Left colon (tissue), 2 donors: Measurements from ENCODE around the gene TBC1D2B. TPM values are rescaled to one million over a fixed set of nuclear protein-coding genes. Genes with fewer than 3 reads are reported as not detected.

ENCODE experiments used
- ATAC-seq: fragments of 200-7000 bp; cut with Tn5 transposase; one replicate; pipeline ENCODE4 v1.9.1; 2020; ENCODE audit warnings: mild to moderate bottlenecking, moderate library complexity
- DNase-seq, 2 donors: peaks; one replicate each; pipeline ENCODE4 v3.0.0-alpha.2; 2020
- intact Hi-C, 2 donors: fragments of 100-400 bp; cut with DNase I in 1 of 2; cut with micrococcal nuclease in 1 of 2; formaldehyde crosslinking; loops; one replicate each; pipeline versions ENCODE4 v1.11.2 to v1.14.0; 2022; cut with DNase I, micrococcal nuclease
- long read RNA-seq: library from polyadenylated mRNA; unstranded; transcript quantifications from one replicate; pipeline ENCODE4 v2.0.0, GENCODE V29; 2021
- total RNA-seq, 2 donors: library from RNA; stranded (reverse); fragmentation: NEBNext Ultra II Directional; extraction: Animal tissue kit (Norgen Biotek cat#: 25700); gene quantifications; one replicate each; pipeline ENCODE4 v1.2.1, GENCODE V29; 2021
- donor health status: DM: no; HTN: no; CAD: no.
- donor health status: DM: yes; HTN: yes; CAD: no.

The TBC1D2B gene
- total RNA-seq: 10 to 100 TPM; 41.3 to 63.5 TPM
- long read RNA-seq, full-length matches to known transcripts: 24 of 30 reads
- long read RNA-seq, partial matches to known transcripts: 3 of 30 reads
- long read RNA-seq, other reads (novel, unspliced or antisense): 3 of 30 reads

- intact Hi-C loops: no loop called here
- peak; percentile 54 for ATAC-seq
- DNase-seq: peak; percentile 68 to 82
These were observed at the start of gene TBC1D2B for GRCh38 chr15:78077053-78077870. TSS of gene TBC1D2B (minus strand) at chr15:78077711. CDS start at chr15:78077652, 59 bp downstream.

- DNase-seq: no peak
- intact Hi-C loops: loop anchor here in 1 of 2 donors (10.0 kb wide), 1 partner anchor 70 kb away; no protein-coding TSS in a partner anchor
- no peak for ATAC-seq
These were observed 47.8 kb upstream of the TBC1D2B start for GRCh38 chr15:78125267-78125666.

GRCh38 chr15:78120523-78120922 is 43.0 kb upstream of the TBC1D2B start:
- no peak for ATAC-seq
- intact Hi-C loops: loop anchor here in 1 of 2 donors (10.0 kb wide), 1 partner anchor 74 kb away; no protein-coding TSS in a partner anchor
- DNase-seq: no peak

GRCh38 chr15:78112551-78112950 is 35.0 kb upstream of the TBC1D2B start:
- no peak for DNase-seq
- intact Hi-C loops: loop anchor here (5.0 to 10.0 kb wide), 3 partner anchors 82 to 150 kb away; no protein-coding TSS in a partner anchor
- no peak for ATAC-seq

GRCh38 chr15:78111788-78112187 is 34.3 kb upstream of the TBC1D2B start:
- DNase-seq: no peak
- intact Hi-C loops: loop anchor here (5.0 to 10.0 kb wide), 3 partner anchors 83 to 149 kb away; no protein-coding TSS in a partner anchor
- ATAC-seq: no peak

- intact Hi-C loops: loop anchor here (5.0 to 10.0 kb wide), 3 partner anchors 84 to 149 kb away; no protein-coding TSS in a partner anchor
- ATAC-seq (no peak), DNase-seq (no peak)
These were observed 33.5 kb upstream of the TBC1D2B start for GRCh38 chr15:78110916-78111475.

GRCh38 chr15:78110096-78110495 is 32.6 kb upstream of the TBC1D2B start:
- DNase-seq (no peak), ATAC-seq (no peak)
- intact Hi-C loops: loop anchor here (5.0 to 10.0 kb wide), 3 partner anchors 85 to 148 kb away; no protein-coding TSS in a partner anchor

- peak in 1 of 2 donors; percentile 17 for DNase-seq
- intact Hi-C loops: loop anchor here (2.0 to 10.0 kb wide), 2 partner anchors 108 to 124 kb away; no protein-coding TSS in a partner anchor
These were observed 31.6 kb upstream of the TBC1D2B start for GRCh38 chr15:78109156-78109555.

GRCh38 chr15:78108300-78109084 is 31.0 kb upstream of the TBC1D2B start:
- DNase-seq (peak; percentile 83 to 89), ATAC-seq (peak; percentile 87)
- intact Hi-C loops: loop anchor here (2.0 to 10.0 kb wide), 2 partner anchors 108 to 124 kb away; no protein-coding TSS in a partner anchor

More at GRCh38 chr15:78109156-78109555, 31.6 kb upstream of the TBC1D2B start:
- ATAC-seq: no peak

- DNase-seq (peak in 1 of 2 donors; percentile 19), ATAC-seq (no peak)
- intact Hi-C loops: loop anchor here in 1 of 2 donors (10.0 kb wide), 1 partner anchor 123 kb away; no protein-coding TSS in a partner anchor
These were observed 30.0 kb upstream of the TBC1D2B start for GRCh38 chr15:78107471-78107870.

GRCh38 chr15:78105476-78106241 is 28.1 kb upstream of the TBC1D2B start:
- DNase-seq (peak in 1 of 2 donors; percentile 18), ATAC-seq (no peak)
- intact Hi-C loops: loop anchor here in 1 of 2 donors (10.0 kb wide), 1 partner anchor 121 kb away; no protein-coding TSS in a partner anchor

GRCh38 chr15:78104566-78105475 is 27.3 kb upstream of the TBC1D2B start:
- peak in 1 of 2 donors; percentile 25 for DNase-seq
- intact Hi-C loops: loop anchor here in 1 of 2 donors (10.0 kb wide), 1 partner anchor 120 kb away; no protein-coding TSS in a partner anchor
- no peak for ATAC-seq

- intact Hi-C loops: loop anchor here in 1 of 2 donors (10.0 kb wide), 1 partner anchor 119 kb away; no protein-coding TSS in a partner anchor
- DNase-seq (no peak), ATAC-seq (no peak)
These were observed 26.6 kb upstream of the TBC1D2B start for GRCh38 chr15:78104119-78104479.

GRCh38 chr15:78103406-78104118 is 26.1 kb upstream of the TBC1D2B start:
- intact Hi-C loops: loop anchor here in 1 of 2 donors (10.0 kb wide), 1 partner anchor 119 kb away; no protein-coding TSS in a partner anchor
- DNase-seq: peak; percentile 40 to 54
- ATAC-seq: no peak

- ATAC-seq (peak; percentile 59), DNase-seq (no peak)
- intact Hi-C loops: loop anchor here in 1 of 2 donors (10.0 kb wide), 1 partner anchor 118 kb away; no protein-coding TSS in a partner anchor
These were observed 25.2 kb upstream of the TBC1D2B start for GRCh38 chr15:78102741-78103140.

GRCh38 chr15:78102211-78102610 is 24.7 kb upstream of the TBC1D2B start:
- DNase-seq: no peak
- no peak for ATAC-seq
- intact Hi-C loops: loop anchor here in 1 of 2 donors (10.0 kb wide), 1 partner anchor 117 kb away; no protein-coding TSS in a partner anchor
